Kidney epithelial cell (primary cell): ENCODE results near the gene PRKACA. TPM values are rescaled to one million over a fixed set of nuclear protein-coding genes. Genes with fewer than 3 reads are reported as not detected.

ENCODE experiments used
- DNase-seq: peaks from one replicate; pipeline ENCODE4 v3.0.0-alpha.2; 2010; ENCODE audit warnings: low read depth
- H3K27me3 ChIP-seq: 2 replicates; pipeline ENCODE4 v1.6.0; 2011; ENCODE audit warnings: low read length; ENCODE audit not compliant: control insufficient read depth, insufficient read depth
- H3K36me3 ChIP-seq: 2 replicates; pipeline ENCODE4 v1.5.1; 2011; ENCODE audit warnings: low read length; ENCODE audit not compliant: control insufficient read depth, insufficient read depth
- H3K4me3 ChIP-seq: 2 replicates; pipeline ENCODE4 v1.5.1; 2011; ENCODE audit warnings: low read depth, mild to moderate bottlenecking, control low read depth, low read length
- CTCF ChIP-seq: IDR thresholded peaks from 2 replicates; pipeline ENCODE4 v1.5.1; 2011; ENCODE audit warnings: mild to moderate bottlenecking, moderate library complexity, low read length, control low read depth, inconsistent platforms; ENCODE audit not compliant: insufficient read depth, poor library complexity, severe bottlenecking
- total RNA-seq: library from RNA; depleted of rRNA; stranded (reverse); fragments of >200 nt; gene quantifications from 2 replicates; pipeline ENCODE4 v1.2.3, GENCODE V29; 2015

PRKACA gene
- total RNA-seq, 1 donor from 2014 or later = 44.5 TPM

DNA sequence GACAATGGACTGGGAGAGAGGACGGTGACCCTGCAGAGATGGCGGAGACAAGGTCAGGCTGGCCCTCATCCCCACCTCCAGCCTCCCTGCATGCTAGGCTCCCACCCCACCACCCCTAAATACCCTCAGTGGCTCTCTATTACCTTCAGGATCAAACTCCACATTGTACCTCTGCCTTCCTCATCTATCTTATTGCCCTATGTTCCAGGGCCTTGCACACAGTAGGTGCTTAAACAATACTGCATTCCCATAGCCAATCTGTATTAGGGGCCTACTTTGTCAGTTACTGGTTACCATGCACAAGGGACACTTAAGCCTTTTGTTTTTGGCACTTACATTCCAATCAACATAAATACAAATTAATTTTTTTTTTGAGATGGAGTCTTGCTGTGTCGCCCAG, 62.2 kb downstream of the PRKACA start:
- H3K27me3 ChIP-seq = peaks cover 23% of the 10 kb centered on the region
- H3K36me3 ChIP-seq = peaks cover 1% of the 10 kb centered on the region
- TF ChIP-seq CTCF = no peak
- DNase-seq = no peak
- H3K4me3 ChIP-seq = no peak overlapping the region

- DNase-seq = no peak
- TF ChIP-seq CTCF = no peak
- H3K36me3 ChIP-seq = peaks cover 1% of the 10 kb centered on the region
- no peak overlapping the region for H3K4me3 ChIP-seq
- peaks cover 20% of the 10 kb centered on the region for H3K27me3 ChIP-seq
Measured at GRCh38 chr19:14054721-14055120, 62.8 kb downstream of the PRKACA start.

DNA sequence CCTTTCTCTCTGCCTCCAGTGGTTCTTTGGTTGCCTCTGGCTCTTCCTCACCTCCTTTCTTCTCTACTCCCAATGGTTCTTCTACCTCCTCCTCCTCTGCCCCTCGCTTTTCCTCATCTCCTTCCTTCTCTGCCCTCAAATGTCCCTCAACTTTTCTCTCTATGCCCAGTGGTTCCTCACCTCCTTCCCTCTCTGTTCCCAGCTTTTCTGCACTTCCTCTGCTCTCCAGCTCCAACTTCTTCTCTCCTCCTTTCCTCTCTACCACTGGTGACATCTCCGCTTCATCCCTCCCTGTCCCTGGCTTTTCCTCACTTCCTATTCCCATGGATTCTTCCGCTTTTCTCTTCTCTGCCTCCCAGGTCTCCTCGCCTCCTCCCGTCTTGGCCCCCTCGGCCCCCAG, 63.5 kb downstream of the PRKACA start:
- no peak for TF ChIP-seq CTCF
- peaks cover 1% of the 10 kb centered on the region for H3K36me3 ChIP-seq
- H3K4me3 ChIP-seq = no peak overlapping the region

GRCh38 chr19:14053500-14053899, 64.1 kb downstream of the PRKACA start:
- no peak for TF ChIP-seq CTCF
- H3K27me3 ChIP-seq = peaks cover 8% of the 10 kb centered on the region
- no peak for DNase-seq
- no peak overlapping the region for H3K4me3 ChIP-seq
- H3K36me3 ChIP-seq = peaks cover 1% of the 10 kb centered on the region

More for the DNA sequence above, 63.5 kb downstream of the PRKACA start:
- H3K27me3 ChIP-seq = peaks cover 14% of the 10 kb centered on the region
- no peak for DNase-seq

GRCh38 chr19:14053032-14053431, 64.5 kb downstream of the PRKACA start:
- no peak for DNase-seq
- H3K36me3 ChIP-seq = peaks cover 1% of the 10 kb centered on the region
- H3K4me3 ChIP-seq = no peak overlapping the region
- TF ChIP-seq CTCF = no peak
- H3K27me3 ChIP-seq = peaks cover 3% of the 10 kb centered on the region

DNA sequence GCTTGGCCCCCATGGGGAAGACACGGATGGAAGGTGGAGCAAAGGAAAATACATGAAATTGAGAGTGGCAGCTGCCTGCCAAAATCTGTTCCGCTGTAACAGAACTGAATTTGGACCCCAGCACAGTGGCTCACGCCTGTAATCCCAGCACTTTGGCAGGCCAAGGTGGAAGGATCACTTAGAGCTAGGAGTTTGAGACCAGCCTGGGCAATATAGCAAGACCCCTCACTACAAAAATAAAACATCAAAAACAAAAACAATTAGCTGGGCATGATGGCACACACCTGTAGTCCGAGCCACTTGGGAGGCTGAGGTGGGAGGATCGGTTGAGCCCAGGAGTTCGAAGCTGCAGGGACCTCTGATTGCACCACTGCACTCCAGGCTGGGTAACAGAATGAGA, 65.1 kb downstream of the PRKACA start:
- DNase-seq = no peak
- H3K27me3 ChIP-seq = peaks cover 2% of the 10 kb centered on the region
- TF ChIP-seq CTCF = no peak
- peaks cover 1% of the 10 kb centered on the region for H3K36me3 ChIP-seq
- no peak overlapping the region for H3K4me3 ChIP-seq
